ENCODE results near the gene CES3. TPM values are rescaled to one million over a fixed set of nuclear protein-coding genes. Genes with fewer than 3 reads are reported as not detected.
"Not testable (repeated sequence)": the region's sequence is repeated elsewhere in the genome, so short reads cannot be mapped to it uniquely, and the experiment has no call there.

The CES3 gene
- total RNA-seq, 1 donor from 2014 or later: 1.0 TPM

GRCh38 chr16:66968847-66969246 is 7.8 kb downstream of the CES3 start:
- no peak for DNase-seq

GRCh38 chr16:66970775-66971720 is 10.0 kb downstream of the CES3 start:
- Histone ChIP-seq H3K9me3 (replicated peaks) (no peaks in the 10 kb centered on the region), H3K4me1 (no peaks in the 10 kb centered on the region), H3K27ac (replicated peaks) (no peak overlapping the region), H3K27me3 (ENCODE audit: low read depth) (peaks cover 8% of the 10 kb centered on the region), H3K4me3 (no peak overlapping the region), H3K36me3 (no peaks in the 10 kb centered on the region)
- intact Hi-C loops (cut with micrococcal nuclease): no loop called here
- no peak for DNase-seq
- TF ChIP-seq CTCF (IDR thresholded peaks at IDR 0.05; ENCODE audit: borderline replicate concordance): no peak

More at GRCh38 chr16:66968847-66969246, 7.8 kb downstream of the CES3 start:
- intact Hi-C loops (cut with micrococcal nuclease): no loop called here
- Histone ChIP-seq H3K27ac (replicated peaks) (no peak overlapping the region), H3K36me3 (no peaks in the 10 kb centered on the region), H3K9me3 (replicated peaks) (no peaks in the 10 kb centered on the region), H3K27me3 (ENCODE audit: low read depth) (peaks cover 4% of the 10 kb centered on the region), H3K4me1 (no peaks in the 10 kb centered on the region), H3K4me3 (no peak overlapping the region)
- TF ChIP-seq CTCF (IDR thresholded peaks at IDR 0.05; ENCODE audit: borderline replicate concordance): no peak

GRCh38 chr16:66972983-66973382 is 11.9 kb downstream of the CES3 start:
- Histone ChIP-seq H3K9me3 (replicated peaks) (no peaks in the 10 kb centered on the region), H3K4me1 (no peaks in the 10 kb centered on the region), H3K27ac (replicated peaks) (no peak overlapping the region), H3K36me3 (no peaks in the 10 kb centered on the region), H3K4me3 (no peak overlapping the region), H3K27me3 (ENCODE audit: low read depth) (peaks cover 8% of the 10 kb centered on the region)
- TF ChIP-seq CTCF (IDR thresholded peaks at IDR 0.05; ENCODE audit: borderline replicate concordance): no peak
- intact Hi-C loops (cut with micrococcal nuclease): no loop called here
- DNase-seq: no peak

- Histone ChIP-seq H3K9me3 (replicated peaks) (no peaks in the 10 kb centered on the region), H3K36me3 (no peaks in the 10 kb centered on the region), H3K27me3 (ENCODE audit: low read depth) (peaks cover 8% of the 10 kb centered on the region), H3K4me3 (no peak overlapping the region), H3K27ac (replicated peaks) (no peak overlapping the region), H3K4me1 (no peaks in the 10 kb centered on the region)
- DNase-seq: no peak
- TF ChIP-seq CTCF (IDR thresholded peaks at IDR 0.05; ENCODE audit: borderline replicate concordance): no peak
- intact Hi-C loops (cut with micrococcal nuclease): no loop called here
These were observed 12.7 kb downstream of the CES3 start for GRCh38 chr16:66973716-66974115.

- H3K9me3 ChIP-seq (replicated peaks); H3K4me1 ChIP-seq; H3K27me3 ChIP-seq (ENCODE audit: low read depth); DNase-seq; intact Hi-C loops (cut with micrococcal nuclease); H3K36me3 ChIP-seq; H3K27ac ChIP-seq (replicated peaks); H3K4me3 ChIP-seq: not testable (repeated sequence)
These were observed 13.3 kb downstream of the CES3 start for GRCh38 chr16:66974156-66974931.

GRCh38 chr16:66974932-66975246 is 13.8 kb downstream of the CES3 start:
- H3K36me3 ChIP-seq; H3K27me3 ChIP-seq (ENCODE audit: low read depth); H3K4me1 ChIP-seq; DNase-seq; H3K27ac ChIP-seq (replicated peaks); H3K4me3 ChIP-seq; H3K9me3 ChIP-seq (replicated peaks): not testable (repeated sequence)
- intact Hi-C loops (cut with micrococcal nuclease): loop anchor here (5.0 kb wide), 1 partner anchor 177 kb away; the partner anchor contains the start of gene B3GNT9
